Gastrocnemius medialis (tissue), 4 donors: ENCODE measurements around the gene REG1A.

Experiments
- CTCF ChIP-seq, 5 experiments: fragments of 450-650 bp in 3 of 5; fragments of 200-600 bp in 2 of 5; sonication (generic) in 2 of 5; IDR thresholded peaks in 4 of 5; conservative IDR thresholded peaks in 1 of 5; 1 replicate in 4 of 5; 2 replicates in 1 of 5; pipeline ENCODE4 v1.5.1; 2016 to 2019; ENCODE audit warnings: antibody characterized with exemption in 5 of 5, mild to moderate bottlenecking in 3 of 5, moderate library complexity in 3 of 5
- POLR2A ChIP-seq, 2 donors: fragments of 450-650 bp; IDR thresholded peaks; one replicate each; pipeline ENCODE4 v1.6.1; 2017; ENCODE audit warnings: antibody characterized with exemption in 2 of 2, mild to moderate bottlenecking in 2 of 2, moderate library complexity in 2 of 2

DNA sequence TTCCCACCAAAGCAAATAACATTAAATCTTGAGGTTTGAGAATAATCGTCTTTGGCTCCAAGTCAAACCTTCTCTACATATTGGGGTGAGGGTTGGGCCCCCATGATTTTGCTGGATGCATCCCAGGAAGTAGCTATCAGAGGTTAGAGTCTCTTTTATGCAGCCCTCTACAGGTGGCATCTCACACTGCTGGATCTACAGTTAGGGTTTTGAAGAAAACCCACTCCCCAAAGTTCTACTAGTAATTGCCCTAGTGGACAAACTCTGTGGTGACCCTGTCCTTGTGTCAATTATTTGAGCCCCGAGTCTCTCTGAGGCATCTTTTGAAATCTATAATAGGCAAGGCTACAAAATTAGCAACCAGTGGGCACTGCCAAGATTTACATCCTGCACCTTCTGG lies 15.0 kb upstream of the REG1A start:
- TF ChIP-seq CTCF (IDR thresholded peaks at IDR 0.05 in 4 of 5, conservative IDR thresholded peaks at IDR 0.05 in 1 of 5) (no peak), POLR2A (IDR thresholded peaks at IDR 0.05) (no peak)
